ENCODE data around the gene RYR2.
A peak's percentile ranks its signal among the peaks of the same experiment; 100 is the strongest.

DNA sequence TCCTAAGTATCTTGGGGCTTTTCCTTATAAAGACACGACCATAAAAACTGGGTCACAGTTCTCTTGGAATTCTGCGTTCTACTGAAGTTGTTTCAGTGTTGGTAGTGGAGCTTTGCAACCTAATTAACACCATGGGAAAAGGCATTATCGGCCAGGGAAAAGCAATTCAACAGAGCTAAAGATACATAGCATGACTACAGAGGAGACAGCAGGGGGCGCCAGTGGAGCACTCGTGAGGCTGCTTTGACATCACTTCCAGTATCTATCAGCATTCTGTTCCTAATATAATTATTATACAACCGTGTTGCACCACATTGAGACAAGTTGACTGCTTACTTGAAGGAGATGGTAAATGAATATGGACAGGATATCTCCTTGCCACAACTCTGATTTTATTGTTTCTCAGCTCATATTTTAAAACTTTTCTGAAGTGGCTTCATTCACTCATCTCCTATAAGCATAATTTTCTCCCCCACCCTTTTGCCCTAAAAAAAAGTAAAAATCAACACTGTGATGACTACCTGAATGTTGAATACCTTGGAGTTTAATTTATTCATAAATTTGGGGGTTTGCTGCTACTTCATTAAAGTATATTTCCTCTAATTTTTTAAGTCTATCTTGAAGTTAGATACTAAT, 809.3 kb downstream of the RYR2 start:
- TF ChIP-seq CTCF (IDR thresholded peaks at IDR 0.05) (peak; percentile 55 to 71 (median 59)), POLR2A (IDR thresholded peaks at IDR 0.05) (no peak)
